Activated CD4-positive, alpha-beta T cell treated with anti-CD3 and anti-CD28 coated beads, Interleukin-2, amount 50 U/mL, for 1 hour (primary cell): ENCODE results near the gene GRAP2.
"Not testable (repeated sequence)": the region's sequence is repeated elsewhere in the genome, so short reads cannot be mapped to it uniquely, and the experiment has no call there.

ENCODE experiments used
- DNase-seq: peaks from one replicate; pipeline ENCODE4 v3.0.0-alpha.2; 2020

GRAP2 gene

GRCh38 chr22:39900306-39901227 lies at the start of gene GRAP2:
Gene GRAP2 (plus strand): TSS chr22:39901084. CDS start chr22:39947107, 46,023 bp downstream.
- peak; percentile 65 for DNase-seq

- no peak for DNase-seq
Measured at GRCh38 chr22:39851606-39852315, 49.1 kb upstream of the GRAP2 start.

- DNase-seq: no peak
Measured at GRCh38 chr22:39852799-39853198, 48.1 kb upstream of the GRAP2 start.

DNA sequence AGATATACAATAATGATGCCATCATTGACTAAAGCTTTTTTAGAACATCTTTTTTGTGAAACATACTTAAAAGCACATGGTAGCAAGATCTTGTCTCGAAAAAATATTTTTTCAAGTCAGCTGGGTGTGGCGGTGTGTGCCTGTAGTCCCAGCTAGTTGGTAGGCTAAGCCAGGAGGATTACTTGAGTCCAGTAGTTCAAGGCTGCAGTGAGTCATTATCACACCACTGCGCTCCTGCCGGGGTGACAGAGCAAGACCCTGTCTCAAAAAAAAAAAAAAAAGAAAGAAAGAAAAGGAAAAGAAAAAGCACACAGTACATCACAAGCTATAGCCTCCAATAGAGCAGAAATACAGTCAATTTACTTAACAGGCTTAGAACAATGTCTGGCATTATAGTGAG lies 44.3 kb upstream of the GRAP2 start:
- DNase-seq: no peak

DNA sequence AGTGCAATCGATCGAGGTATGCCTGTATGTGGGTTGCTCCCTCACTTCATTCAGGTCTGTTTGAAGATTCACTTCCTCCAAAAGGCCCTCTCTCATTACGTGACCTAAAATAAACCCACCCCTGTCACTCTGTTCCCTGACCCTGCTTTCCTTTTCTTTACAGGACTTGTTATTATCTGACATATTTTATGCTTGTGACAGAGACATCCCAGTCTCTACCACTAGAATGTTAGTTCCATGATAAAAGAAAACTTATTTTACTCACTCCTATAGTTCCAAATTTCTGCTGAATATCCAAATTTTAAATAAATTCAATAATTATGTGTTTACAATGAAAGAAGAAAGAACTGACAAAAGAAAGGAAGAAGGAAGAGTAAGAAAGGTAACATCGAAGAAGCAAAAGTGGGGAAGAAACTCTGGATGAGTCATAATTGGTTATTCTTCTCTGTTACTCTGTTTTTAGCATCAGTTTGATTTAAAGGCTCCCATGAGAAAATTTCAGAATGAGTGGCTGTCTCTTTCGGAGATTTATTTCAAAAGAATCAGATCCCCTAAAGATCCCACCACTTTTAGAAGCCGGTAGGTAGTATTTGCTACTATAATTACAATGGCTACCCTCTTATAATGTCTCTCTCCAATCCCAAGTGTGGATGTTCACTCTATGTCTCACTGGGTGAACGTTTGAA lies 40.8 kb upstream of the GRAP2 start:
- no peak for DNase-seq

GRCh38 chr22:39868741-39869140 lies 32.1 kb upstream of the GRAP2 start:
- DNase-seq: no peak

- DNase-seq: not testable (repeated sequence)
Measured at GRCh38 chr22:39869797-39870196, 31.1 kb upstream of the GRAP2 start.

DNA sequence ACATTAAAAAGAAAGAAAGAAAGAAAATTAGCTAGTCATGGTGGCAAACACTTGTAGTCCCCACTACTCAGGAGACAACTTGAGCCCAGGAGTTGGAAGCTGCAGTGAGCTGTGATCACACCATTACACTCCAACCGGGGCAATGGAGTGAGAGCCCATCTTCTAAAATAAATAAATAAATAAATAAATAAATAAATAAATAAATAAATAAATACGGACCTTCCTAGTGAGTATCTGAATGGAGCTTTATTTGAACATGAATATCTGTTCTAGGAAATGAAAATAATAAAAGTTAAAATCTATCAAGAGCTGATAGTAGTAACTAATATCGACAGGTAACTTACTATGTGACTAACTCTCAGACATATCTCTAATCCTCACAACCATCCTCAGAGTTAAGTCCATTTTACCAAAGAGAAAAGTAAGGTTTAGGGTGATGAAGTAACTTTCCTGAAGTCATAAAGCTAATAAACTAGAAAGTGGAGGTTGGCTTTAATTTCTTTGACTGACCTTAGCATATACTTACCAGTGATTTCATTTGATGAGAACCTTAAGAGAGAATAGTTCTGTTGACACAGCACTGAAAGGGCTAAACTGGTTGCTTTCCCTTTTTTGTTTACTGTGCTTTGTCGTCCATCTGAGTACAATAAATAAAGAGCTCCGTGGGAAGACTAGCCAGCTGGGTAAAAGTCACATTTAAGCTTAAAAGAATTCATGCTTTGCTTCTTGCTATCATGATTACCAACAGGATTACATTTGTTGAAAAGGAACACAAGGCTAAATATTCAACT lies 29.7 kb upstream of the GRAP2 start:
- DNase-seq: no peak

GRCh38 chr22:39872548-39872947 lies 28.3 kb upstream of the GRAP2 start:
- no peak for DNase-seq

DNA sequence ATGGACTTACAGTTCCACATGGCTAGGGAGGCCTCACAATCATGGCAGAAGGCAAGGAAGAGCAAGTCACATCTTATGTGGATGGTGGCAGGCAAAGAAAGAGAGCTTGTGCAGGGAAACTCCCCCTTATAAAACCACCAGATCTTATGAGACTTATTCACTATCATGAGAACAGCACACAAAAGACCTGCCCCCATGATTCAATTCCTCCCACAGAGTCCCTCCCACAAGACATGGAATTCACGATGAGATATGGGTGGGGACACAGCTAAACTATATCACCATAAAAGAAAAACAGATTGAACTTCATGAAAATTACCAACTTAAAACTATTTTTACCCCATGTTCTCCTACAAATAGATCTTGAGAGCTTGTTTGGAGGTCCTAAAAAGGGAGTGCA lies 26.9 kb upstream of the GRAP2 start:
- no peak for DNase-seq

- DNase-seq: not testable (repeated sequence)
Measured at GRCh38 chr22:39875176-39875885, 25.6 kb upstream of the GRAP2 start.

- DNase-seq: no peak
Measured at GRCh38 chr22:39877079-39877845, 23.6 kb upstream of the GRAP2 start.

DNA sequence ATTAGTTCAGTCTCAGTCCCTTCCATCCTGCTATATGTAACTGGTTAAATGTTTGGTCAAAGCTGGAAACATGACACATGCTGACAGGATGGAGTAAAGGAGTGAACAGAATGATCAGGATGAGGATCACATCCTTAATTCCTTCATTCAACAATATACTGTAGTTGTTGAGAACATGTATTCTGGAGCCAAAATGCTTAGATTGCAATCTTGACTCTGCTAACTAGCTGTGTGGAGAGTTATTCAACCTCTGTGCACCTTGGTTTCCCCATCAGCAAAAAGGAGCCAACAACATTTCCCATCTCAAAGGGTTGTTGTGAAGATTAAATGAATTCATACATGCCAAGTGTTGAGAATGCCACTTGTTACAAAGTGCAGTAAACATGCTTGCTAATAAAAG lies 20.2 kb upstream of the GRAP2 start:
- no peak for DNase-seq

GRCh38 chr22:39883057-39883456 lies 17.8 kb upstream of the GRAP2 start:
- DNase-seq: no peak

GRCh38 chr22:39889924-39890323 lies 11.0 kb upstream of the GRAP2 start:
- DNase-seq: not testable (repeated sequence)

DNA sequence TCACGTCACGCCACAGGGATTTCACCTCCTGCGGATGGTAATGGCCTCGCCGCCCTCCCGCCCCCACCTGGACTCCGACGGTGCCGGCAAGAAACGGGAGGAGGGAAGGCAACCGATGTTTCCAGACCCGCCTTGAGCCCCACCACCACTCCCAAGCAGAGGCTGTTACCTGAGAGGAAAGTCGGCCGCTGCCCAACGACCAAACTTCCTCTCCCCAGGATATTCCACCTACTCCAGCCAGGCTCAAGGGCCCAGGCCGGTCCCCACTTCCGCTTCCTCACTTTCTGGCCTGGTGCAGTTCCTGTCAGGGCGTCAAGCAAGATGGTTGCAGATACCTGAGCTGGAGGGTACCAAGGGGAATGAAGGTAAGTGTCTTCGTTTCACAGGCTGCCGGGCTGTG lies 7.4 kb upstream of the GRAP2 start, which contains the start of gene ENTHD1:
Gene ENTHD1, minus strand, starts transcription at position 235 of the 400 bp plus-strand sequence. CDS start 6,012 bp downstream, outside the sequence.
- DNase-seq: no peak

DNA sequence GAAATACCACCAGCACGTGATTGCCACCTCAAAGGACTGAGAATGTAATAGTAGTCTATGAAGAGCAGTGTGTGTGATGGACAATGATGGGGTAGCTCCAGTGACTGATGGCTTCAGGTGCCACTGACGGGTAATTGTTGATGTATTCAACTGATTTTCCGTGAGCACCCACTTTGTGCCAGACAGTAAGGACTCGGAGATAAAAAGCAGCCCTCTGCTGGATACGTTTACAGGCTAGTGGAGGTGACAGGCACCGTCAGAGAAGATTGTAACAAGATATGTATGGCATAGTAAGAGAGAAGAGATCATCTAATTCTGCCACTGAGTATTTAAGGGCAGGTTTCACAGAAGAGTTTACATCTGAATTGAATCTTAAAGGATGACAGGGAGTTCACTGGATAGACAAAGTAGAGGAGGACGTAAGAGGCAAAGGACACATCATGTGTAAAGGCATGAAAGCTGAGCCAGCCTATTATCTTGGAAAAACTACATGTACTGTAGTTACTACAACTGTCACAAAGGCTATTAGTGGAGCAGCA lies 6.3 kb upstream of the GRAP2 start:
- DNase-seq: no peak

- no peak for DNase-seq
Measured at GRCh38 chr22:39895682-39896081, 5.2 kb upstream of the GRAP2 start.

DNA sequence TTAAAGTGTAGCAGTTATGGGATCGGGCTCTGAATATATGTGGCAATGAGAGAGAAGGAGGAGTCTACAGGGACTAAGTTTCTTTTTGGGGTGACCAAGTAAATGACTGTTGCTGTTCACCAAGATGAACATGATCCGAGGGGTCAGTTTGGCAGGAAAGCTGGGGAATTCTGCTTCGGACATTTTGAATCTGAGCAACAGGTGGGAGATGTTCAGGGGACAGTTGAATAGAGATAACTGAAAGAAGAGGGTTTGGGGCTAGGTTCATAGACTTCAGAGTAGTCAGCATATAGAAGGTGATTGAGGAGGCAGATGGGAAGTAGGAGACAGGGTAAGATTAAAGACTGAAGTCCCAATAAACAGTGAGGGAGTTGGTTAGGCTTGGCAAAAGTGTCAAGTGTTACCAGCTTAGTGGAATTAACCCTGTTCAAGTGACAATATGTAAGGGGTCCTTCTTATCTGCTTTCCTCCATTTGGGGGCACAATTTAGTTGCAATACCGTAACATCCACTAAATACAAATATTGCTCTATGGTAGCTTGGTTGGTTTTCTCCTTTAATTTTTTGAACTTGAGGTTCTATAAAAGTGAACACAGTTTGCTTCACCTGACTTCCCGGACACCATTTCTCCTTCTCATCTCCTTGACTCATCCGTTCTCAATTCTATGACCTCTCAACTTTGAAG lies 4.4 kb upstream of the GRAP2 start:
- no peak for DNase-seq

- no peak for DNase-seq
Measured at GRCh38 chr22:39897841-39898240, 3.0 kb upstream of the GRAP2 start.
